Measurements from ENCODE around the gene GPALPP1. TPM values are rescaled to one million over a fixed set of nuclear protein-coding genes. Genes with fewer than 3 reads are reported as not detected.

Gene GPALPP1
- total RNA-seq, 1 donor from 2014 or later, result 18.5 TPM

DNA sequence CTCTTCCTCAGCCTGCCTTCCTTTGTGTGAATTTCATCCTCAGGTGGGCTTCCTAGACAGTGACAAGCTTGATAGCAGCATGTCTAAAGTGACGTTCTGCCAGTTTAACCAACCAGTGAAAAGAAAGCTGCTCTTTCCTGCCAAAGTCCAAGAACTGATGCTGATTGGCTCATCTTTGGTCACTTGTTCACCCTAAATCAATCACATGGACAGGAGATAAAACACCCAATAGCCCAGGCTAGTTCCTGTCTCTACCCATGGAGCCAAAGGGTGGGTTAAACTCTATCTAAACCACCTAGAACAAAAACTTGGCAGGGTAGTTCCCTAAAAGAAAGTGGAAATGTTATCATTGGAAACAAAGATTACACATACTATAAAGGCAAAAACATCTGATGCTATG is 50.8 kb downstream of the GPALPP1 start:
- no peak for DNase-seq (ENCODE audit: low read depth)
- Histone ChIP-seq H3K9ac (ENCODE audit: low read length) (no peak overlapping the region), H3K9me3 (ENCODE audit: insufficient read depth, low read depth, low read length) (no peaks in the 10 kb centered on the region), H4K20me1 (ENCODE audit: insufficient read depth, low read length) (no peaks in the 10 kb centered on the region), H3K4me2 (ENCODE audit: low read length) (no peak overlapping the region), H3K27me3 (ENCODE audit: insufficient read depth, low read length) (no peaks in the 10 kb centered on the region), H3K79me2 (ENCODE audit: insufficient read depth, low read length) (no peaks in the 10 kb centered on the region), H3K36me3 (ENCODE audit: insufficient read depth, low read length) (peaks cover 3% of the 10 kb centered on the region), H3K27ac (ENCODE audit: low read depth, low read length) (no peak overlapping the region), H3K4me3 (ENCODE audit: insufficient read depth, low read depth, low read length) (no peak overlapping the region), H2AFZ (ENCODE audit: low read depth, low read length) (no peak overlapping the region), H3K4me1 (ENCODE audit: insufficient read depth, low read length) (no peaks in the 10 kb centered on the region)
- H3K9me3 Mint-ChIP-seq (ENCODE audit: unreplicated experiment), result no peaks in the 10 kb centered on the region
- TF ChIP-seq, protein P1, sequence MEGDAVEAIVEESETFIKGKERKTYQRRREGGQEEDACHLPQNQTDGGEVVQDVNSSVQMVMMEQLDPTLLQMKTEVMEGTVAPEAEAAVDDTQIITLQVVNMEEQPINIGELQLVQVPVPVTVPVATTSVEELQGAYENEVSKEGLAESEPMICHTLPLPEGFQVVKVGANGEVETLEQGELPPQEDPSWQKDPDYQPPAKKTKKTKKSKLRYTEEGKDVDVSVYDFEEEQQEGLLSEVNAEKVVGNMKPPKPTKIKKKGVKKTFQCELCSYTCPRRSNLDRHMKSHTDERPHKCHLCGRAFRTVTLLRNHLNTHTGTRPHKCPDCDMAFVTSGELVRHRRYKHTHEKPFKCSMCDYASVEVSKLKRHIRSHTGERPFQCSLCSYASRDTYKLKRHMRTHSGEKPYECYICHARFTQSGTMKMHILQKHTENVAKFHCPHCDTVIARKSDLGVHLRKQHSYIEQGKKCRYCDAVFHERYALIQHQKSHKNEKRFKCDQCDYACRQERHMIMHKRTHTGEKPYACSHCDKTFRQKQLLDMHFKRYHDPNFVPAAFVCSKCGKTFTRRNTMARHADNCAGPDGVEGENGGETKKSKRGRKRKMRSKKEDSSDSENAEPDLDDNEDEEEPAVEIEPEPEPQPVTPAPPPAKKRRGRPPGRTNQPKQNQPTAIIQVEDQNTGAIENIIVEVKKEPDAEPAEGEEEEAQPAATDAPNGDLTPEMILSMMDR (IDR thresholded peaks at IDR 0.05; ENCODE audit: insufficient read depth, low read depth, low read length), result no peak
- TF ChIP-seq EZH2 (IDR thresholded peaks at IDR 0.05; ENCODE audit: insufficient read depth, low read length), result no peak
- H3K4me1 Mint-ChIP-seq (ENCODE audit: low read depth, unreplicated experiment), result peaks cover 5% of the 10 kb centered on the region
- H3K27ac Mint-ChIP-seq (ENCODE audit: unreplicated experiment), result no peak overlapping the region
- FAIRE-seq, result no peak
- peaks cover 4% of the 10 kb centered on the region for H3K36me3 Mint-ChIP-seq (ENCODE audit: low read depth, unreplicated experiment)
- peaks cover 3% of the 10 kb centered on the region for H3K27me3 Mint-ChIP-seq (ENCODE audit: low read depth, unreplicated experiment)
- no peak overlapping the region for H3K4me3 Mint-ChIP-seq (ENCODE audit: unreplicated experiment)

DNA sequence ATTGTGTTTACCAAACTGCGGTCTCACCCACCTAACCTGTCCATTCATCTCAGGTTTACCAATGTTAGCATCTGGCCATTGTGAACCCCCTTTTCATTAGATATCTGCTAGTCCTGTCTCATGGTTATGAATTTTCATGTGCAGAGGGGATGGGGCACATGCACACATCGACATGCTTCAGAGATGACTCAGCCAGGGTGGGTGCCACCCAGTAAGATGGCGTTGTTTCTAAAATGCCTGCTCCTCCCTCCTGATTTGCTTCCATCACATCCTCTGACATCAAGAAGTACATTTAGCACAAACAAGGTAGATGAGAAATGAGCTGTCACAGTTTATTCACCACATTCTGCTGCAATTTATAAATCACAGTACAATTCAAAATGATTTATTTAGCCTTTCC is 51.3 kb downstream of the GPALPP1 start:
- Histone ChIP-seq H3K36me3 (ENCODE audit: insufficient read depth, low read length) (peaks cover 3% of the 10 kb centered on the region), H3K4me3 (ENCODE audit: insufficient read depth, low read depth, low read length) (no peak overlapping the region), H3K9me3 (ENCODE audit: insufficient read depth, low read depth, low read length) (no peaks in the 10 kb centered on the region), H4K20me1 (ENCODE audit: insufficient read depth, low read length) (no peaks in the 10 kb centered on the region), H3K4me2 (ENCODE audit: low read length) (no peak overlapping the region), H3K9ac (ENCODE audit: low read length) (no peak overlapping the region), H3K79me2 (ENCODE audit: insufficient read depth, low read length) (no peaks in the 10 kb centered on the region), H2AFZ (ENCODE audit: low read depth, low read length) (no peak overlapping the region), H3K4me1 (ENCODE audit: insufficient read depth, low read length) (no peaks in the 10 kb centered on the region), H3K27ac (ENCODE audit: low read depth, low read length) (no peak overlapping the region), H3K27me3 (ENCODE audit: insufficient read depth, low read length) (no peaks in the 10 kb centered on the region)
- no peaks in the 10 kb centered on the region for H3K9me3 Mint-ChIP-seq (ENCODE audit: unreplicated experiment)
- DNase-seq (ENCODE audit: low read depth), result peak; percentile 16
- H3K36me3 Mint-ChIP-seq (ENCODE audit: low read depth, unreplicated experiment), result peaks cover 4% of the 10 kb centered on the region
- no peak overlapping the region for H3K4me3 Mint-ChIP-seq (ENCODE audit: unreplicated experiment)
- H3K27me3 Mint-ChIP-seq (ENCODE audit: low read depth, unreplicated experiment), result peaks cover 3% of the 10 kb centered on the region
- peaks cover 5% of the 10 kb centered on the region for H3K4me1 Mint-ChIP-seq (ENCODE audit: low read depth, unreplicated experiment)
- no peak for TF ChIP-seq EZH2 (IDR thresholded peaks at IDR 0.05; ENCODE audit: insufficient read depth, low read length)
- TF ChIP-seq, protein P1 (IDR thresholded peaks at IDR 0.05; ENCODE audit: insufficient read depth, low read depth, low read length), result no peak
- H3K27ac Mint-ChIP-seq (ENCODE audit: unreplicated experiment), result no peak overlapping the region
- no peak for FAIRE-seq

DNA sequence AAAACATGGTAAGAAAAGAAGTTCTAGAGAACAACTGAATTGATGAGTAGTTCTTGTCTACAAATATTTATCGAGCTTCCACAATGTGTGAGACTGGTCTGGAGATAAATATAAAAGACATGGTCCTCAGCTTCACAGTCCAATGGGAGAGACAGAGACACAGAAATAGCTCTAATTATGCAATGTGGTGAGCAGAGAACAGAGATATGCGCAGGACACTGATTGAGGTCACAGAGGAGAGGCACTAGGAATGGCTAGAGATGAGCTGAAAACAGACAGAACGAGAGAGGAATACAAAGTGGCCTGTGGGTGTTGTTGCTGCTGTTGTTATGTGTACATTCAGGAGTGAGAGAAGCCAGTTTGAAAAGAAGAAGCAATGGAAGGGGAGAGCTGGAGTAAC is 53.2 kb downstream of the GPALPP1 start:
- DNase-seq (ENCODE audit: low read depth), result no peak
- H3K27me3 Mint-ChIP-seq (ENCODE audit: low read depth, unreplicated experiment), result peaks cover 3% of the 10 kb centered on the region
- H3K27ac ChIP-seq (ENCODE audit: low read depth, low read length), result no peak overlapping the region
- TF ChIP-seq, protein P1 (IDR thresholded peaks at IDR 0.05; ENCODE audit: insufficient read depth, low read depth, low read length), result no peak
- no peak for TF ChIP-seq EZH2 (IDR thresholded peaks at IDR 0.05; ENCODE audit: insufficient read depth, low read length)
- peaks cover 10% of the 10 kb centered on the region for H3K4me1 Mint-ChIP-seq (ENCODE audit: low read depth, unreplicated experiment)
- H3K36me3 Mint-ChIP-seq (ENCODE audit: low read depth, unreplicated experiment), result peaks cover 4% of the 10 kb centered on the region
- H3K9me3 Mint-ChIP-seq (ENCODE audit: unreplicated experiment), result no peaks in the 10 kb centered on the region
- no peaks in the 10 kb centered on the region for H3K9me3 ChIP-seq (ENCODE audit: insufficient read depth, low read depth, low read length)
- no peak overlapping the region for H3K4me3 Mint-ChIP-seq (ENCODE audit: unreplicated experiment)
- no peak overlapping the region for H3K4me2 ChIP-seq (ENCODE audit: low read length)
- H2AFZ ChIP-seq (ENCODE audit: low read depth, low read length), result no peak overlapping the region
- H3K9ac ChIP-seq (ENCODE audit: low read length), result no peak overlapping the region
- peaks cover 2% of the 10 kb centered on the region for H3K4me1 ChIP-seq (ENCODE audit: insufficient read depth, low read length)
- H4K20me1 ChIP-seq (ENCODE audit: insufficient read depth, low read length), result no peaks in the 10 kb centered on the region
- no peak overlapping the region for H3K27ac Mint-ChIP-seq (ENCODE audit: unreplicated experiment)
- no peak for FAIRE-seq
- no peaks in the 10 kb centered on the region for H3K27me3 ChIP-seq (ENCODE audit: insufficient read depth, low read length)
- H3K79me2 ChIP-seq (ENCODE audit: insufficient read depth, low read length), result no peaks in the 10 kb centered on the region
- H3K36me3 ChIP-seq (ENCODE audit: insufficient read depth, low read length), result peaks cover 3% of the 10 kb centered on the region
- H3K4me3 ChIP-seq (ENCODE audit: insufficient read depth, low read depth, low read length), result no peak overlapping the region
